B cell (primary cell): ENCODE results near the gene TMEM161B.

Source experiments
- CTCF ChIP-seq: fragments of 200-600 bp; IDR thresholded peaks from one replicate; pipeline ENCODE4 v1.8.0; 2022; ENCODE audit warnings: antibody characterized with exemption, mild to moderate bottlenecking
- EZH2 ChIP-seq: IDR thresholded peaks from 2 replicates; pipeline ENCODE4 v1.6.1; 2012; ENCODE audit warnings: borderline replicate concordance, low read depth, mild to moderate bottlenecking, moderate library complexity, low read length; ENCODE audit not compliant: insufficient read depth, poor library complexity, severe bottlenecking

GRCh38 chr5:88203981-88204750 lies 64.5 kb downstream of the TMEM161B start:
- no peak for TF ChIP-seq CTCF
- TF ChIP-seq EZH2, result no peak
